Thymus (tissue), 11 donors: ENCODE data around the gene ARHGAP32. TPM values are rescaled to one million over a fixed set of nuclear protein-coding genes. Genes with fewer than 3 reads are reported as not detected.

Experiments used
- DNase-seq, 9 donors: peaks; one replicate each; pipeline ENCODE4 v3.0.0-alpha.2; 2013; ENCODE audit warnings: low spot score in 9 of 9, low read depth in 6 of 9, missing footprints in 1 of 9
- H3K27ac ChIP-seq, 2 donors: one replicate each; pipeline ENCODE4 v1.5.1; 2013; ENCODE audit warnings: control low read depth in 1 of 2, low read depth in 1 of 2, low read length in 1 of 2, mild to moderate bottlenecking in 1 of 2, moderate library complexity in 1 of 2
- H3K27me3 ChIP-seq, 2 donors: one replicate each; pipeline ENCODE4 v1.5.1; 2013; ENCODE audit warnings: low read length in 1 of 2; ENCODE audit not compliant: control insufficient read depth in 2 of 2, insufficient read depth in 1 of 2
- H3K36me3 ChIP-seq, 2 donors: one replicate each; pipeline ENCODE4 v1.5.1; 2013; ENCODE audit warnings: low read length in 1 of 2, mild to moderate bottlenecking in 1 of 2, moderate library complexity in 1 of 2; ENCODE audit not compliant: control insufficient read depth in 2 of 2, insufficient read depth in 2 of 2
- H3K4me1 ChIP-seq, 2 donors: one replicate each; pipeline ENCODE4 v1.5.1; 2013; ENCODE audit warnings: low read length in 2 of 2; ENCODE audit not compliant: control insufficient read depth in 2 of 2, insufficient read depth in 2 of 2
- H3K4me3 ChIP-seq, 2 donors: one replicate each; pipeline ENCODE4 v1.5.1; 2013; ENCODE audit warnings: low read length in 2 of 2, control low read depth in 1 of 2, mild to moderate bottlenecking in 1 of 2
- H3K9me3 ChIP-seq, 2 donors: one replicate each; pipeline ENCODE4 v1.5.1; 2013; ENCODE audit warnings: low read length in 1 of 2, mild to moderate bottlenecking in 1 of 2; ENCODE audit not compliant: control insufficient read depth in 2 of 2, insufficient read depth in 1 of 2
- WGBS: extraction: QIAGEN DNeasy Blood & Tissue Kit; methylation state at CpG from one replicate; pipeline ENCODE4 v1.1.7; 2013; 5-methylcytosine and 5-hydroxymethylcytosine counted together
- polyA plus RNA-seq: library from polyadenylated mRNA; stranded (reverse); fragments of 200-250 nt; gene quantifications from one replicate; pipeline ENCODE4 v1.2.3, GENCODE V29; 2013
- total RNA-seq: library from RNA; stranded (reverse); fragments of 120-200 nt; gene quantifications from one replicate; pipeline ENCODE4 v1.2.4, GENCODE V29; 2013
- donor health status: healthy.

ARHGAP32 gene
- total and polyA plus RNA-seq, 2 donors = 3.5 to 9.9 TPM

GRCh38 chr11:128916037-128916572 is 276.0 kb downstream of the ARHGAP32 start:
- 64% methylated on average over 3 of the region's 3 CpGs for whole genome bisulfite sequencing
- Histone ChIP-seq H3K9me3 (no peaks in the 10 kb centered on the region), H3K36me3 (no peaks in the 10 kb centered on the region), H3K27me3 (peaks cover 0 to 15% of the 10 kb centered on the region in 2 donors), H3K27ac (no peak overlapping the region), H3K4me3 (no peak overlapping the region), H3K4me1 (peaks cover 0 to 17% of the 10 kb centered on the region in 2 donors)
- DNase-seq = no peak

GRCh38 chr11:128915149-128915521 is 277.0 kb downstream of the ARHGAP32 start:
- 90% methylated on average over 6 of the region's 6 CpGs for whole genome bisulfite sequencing
- Histone ChIP-seq H3K4me1 (peaks cover 0 to 17% of the 10 kb centered on the region in 2 donors), H3K4me3 (no peak overlapping the region), H3K36me3 (no peaks in the 10 kb centered on the region), H3K27ac (peak overlapping the region in 1 of 2 donors; percentile 17), H3K27me3 (peaks cover 0 to 16% of the 10 kb centered on the region in 2 donors), H3K9me3 (no peaks in the 10 kb centered on the region)
- DNase-seq = no peak

Other genes with a start within 250 kb of the ARHGAP32 start
- 32.0 TPM for gene TP53AIP1, start 249.5 kb downstream of the ARHGAP32 start, total RNA-seq
- gene TP53AIP1, start 249.5 kb downstream of the ARHGAP32 start, polyA plus RNA-seq = 1.6 TPM
- gene BARX2, start 183.5 kb upstream of the ARHGAP32 start, total RNA-seq = 0.14 TPM
- 2.9 TPM for gene BARX2, start 183.5 kb upstream of the ARHGAP32 start, polyA plus RNA-seq